ENCODE results near the gene KCNC3. TPM values are rescaled to one million over a fixed set of nuclear protein-coding genes. Genes with fewer than 3 reads are reported as not detected.

Gene KCNC3
- total RNA-seq, 6 donors from 2014 or later: 3.8 to 15.7 (median 12.2) TPM

DNA sequence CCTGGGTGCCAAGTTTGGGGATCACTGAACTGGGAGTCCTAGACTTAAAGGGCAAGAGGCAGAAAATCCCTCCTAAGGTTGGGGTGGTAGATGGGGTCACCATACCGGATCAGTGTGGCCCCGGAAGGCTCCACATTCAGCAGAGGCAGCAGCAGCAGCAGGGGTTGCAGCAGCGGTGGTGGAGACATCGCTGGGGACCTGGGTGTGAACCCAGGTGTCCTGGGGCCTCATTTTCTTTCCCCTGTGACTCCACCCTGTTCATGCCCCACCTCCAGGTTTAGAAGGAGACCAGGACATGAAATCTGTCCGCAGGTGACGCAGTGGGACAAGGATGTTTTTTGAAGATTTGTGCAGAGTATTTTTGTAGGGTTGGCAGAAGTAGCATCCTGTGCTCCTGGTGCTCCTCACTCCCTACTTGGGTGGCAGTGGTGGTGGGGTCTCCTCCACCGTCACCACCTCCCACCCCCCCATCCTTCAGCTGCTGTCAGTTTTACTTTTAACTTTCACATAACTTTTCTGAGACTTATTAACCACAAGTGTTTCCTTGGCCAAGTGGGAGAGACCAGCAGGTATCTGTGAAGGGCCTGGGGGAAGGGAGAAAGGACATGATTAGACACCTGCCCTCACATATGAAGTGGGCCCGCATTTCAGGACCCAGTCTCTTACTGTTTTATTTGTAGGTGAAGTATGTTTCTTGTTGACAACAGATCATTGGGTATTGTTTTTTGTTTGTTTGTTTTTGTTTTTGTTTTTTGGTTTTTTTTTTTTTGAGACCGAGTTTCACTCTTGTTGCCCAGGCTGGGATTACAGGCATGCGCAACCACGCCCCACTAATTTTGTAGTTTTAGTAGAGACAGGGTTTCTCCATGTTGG is 36.5 kb upstream of the KCNC3 start, which contains the start of gene NAPSA:
NAPSA (minus strand) TSS at position 206 of the 873 bp plus-strand sequence; CDS start at position 188, 18 bp downstream.
- Histone ChIP-seq H3K27me3 (no peaks in the 10 kb centered on the region), H3K36me3 (peaks cover 0 to 3% (median 0%) of the 10 kb centered on the region in 4 donors), H3K27ac (peak within 1 kb of the TSS; percentile 75 to 86 (median 80)), H3K4me1 (peaks cover 4 to 20% (median 6%) of the 10 kb centered on the region in 4 donors), H3K9me3 (no peaks in the 10 kb centered on the region), H3K4me3 (peak within 1 kb of the TSS in 3 of 4 donors; percentile 45 to 57 (median 49))
- ATAC-seq (ENCODE audit: low FRiP score in 2 of 2): peak in 1 of 2 donors; percentile 19
- WGBS, 2 donors: 62% methylated on average over 7 to 11 of the region's 11 CpGs
- TF ChIP-seq POLR2AphosphoS5 (IDR thresholded peaks at IDR 0.05): peak in 1 of 2 donors; percentile 52
- peak in 3 of 4 donors; percentile 47 to 87 (median 74) for TF ChIP-seq POLR2A (IDR thresholded peaks at IDR 0.05)
- TF ChIP-seq CTCF (IDR thresholded peaks at IDR 0.05): no peak
- peak; percentile 27 to 72 for DNase-seq

GRCh38 chr19:50362656-50363424 is 33.7 kb upstream of the KCNC3 start:
- Histone ChIP-seq H3K4me1 (peaks cover 1 to 32% (median 14%) of the 10 kb centered on the region in 4 donors), H3K27ac (peak overlapping the region; percentile 75 to 86 (median 84)), H3K27me3 (no peaks in the 10 kb centered on the region), H3K36me3 (peaks cover 0 to 10% (median 3%) of the 10 kb centered on the region in 4 donors), H3K4me3 (peak overlapping the region in 3 of 4 donors; percentile 45 to 57 (median 49)), H3K9me3 (no peaks in the 10 kb centered on the region)
- WGBS, 2 donors: 45 to 48% methylated on average over 11 of the region's 11 CpGs
- peak in 1 of 2 donors; percentile 72 for DNase-seq
- no peak for TF ChIP-seq CTCF (IDR thresholded peaks at IDR 0.05)
- peak; percentile 79 to 91 for TF ChIP-seq POLR2AphosphoS5 (IDR thresholded peaks at IDR 0.05)
- peak in 2 of 4 donors; percentile 16 to 55 for TF ChIP-seq POLR2A (IDR thresholded peaks at IDR 0.05)
- TF ChIP-seq EP300 (IDR thresholded peaks at IDR 0.05): peak; percentile 84 to 99 (median 94)
- peak; percentile 30 to 63 for ATAC-seq (ENCODE audit: low FRiP score in 2 of 2)

- TF ChIP-seq EP300 (IDR thresholded peaks at IDR 0.05) (no peak), POLR2AphosphoS5 (IDR thresholded peaks at IDR 0.05) (no peak), CTCF (IDR thresholded peaks at IDR 0.05) (no peak), POLR2A (IDR thresholded peaks at IDR 0.05) (no peak)
- peak overlapping the region; percentile 64 to 84 (median 79) for H3K27ac ChIP-seq
- H3K4me3 ChIP-seq: peak overlapping the region in 3 of 4 donors; percentile 45 to 57 (median 49)
- ATAC-seq (ENCODE audit: low FRiP score in 2 of 2) (no peak), DNase-seq (no peak)
- H3K36me3 ChIP-seq: peaks cover 0 to 10% (median 3%) of the 10 kb centered on the region in 4 donors
- peaks cover 5 to 31% (median 16%) of the 10 kb centered on the region in 4 donors for H3K4me1 ChIP-seq
- WGBS, 2 donors: 65 to 78% methylated on average over 7 of the region's 7 CpGs
- H3K27me3 ChIP-seq: no peaks in the 10 kb centered on the region
- H3K9me3 ChIP-seq: no peaks in the 10 kb centered on the region
These were observed 32.8 kb upstream of the KCNC3 start for GRCh38 chr19:50362030-50362412.

- TF ChIP-seq CTCF (IDR thresholded peaks at IDR 0.05): no peak
- TF ChIP-seq POLR2A (IDR thresholded peaks at IDR 0.05): peak in 1 of 4 donors; percentile 53
- WGBS, 2 donors: 77 to 80% methylated on average over 7 of the region's 7 CpGs
- H3K36me3 ChIP-seq: peaks cover 0 to 10% (median 3%) of the 10 kb centered on the region in 4 donors
- peaks cover 5 to 33% (median 14%) of the 10 kb centered on the region in 4 donors for H3K4me1 ChIP-seq
- peak overlapping the region in 3 of 4 donors; percentile 45 to 57 (median 49) for H3K4me3 ChIP-seq
- no peaks in the 10 kb centered on the region for H3K27me3 ChIP-seq
- DNase-seq (peak in 1 of 2 donors; percentile 79), ATAC-seq (ENCODE audit: low FRiP score in 2 of 2) (peak in 1 of 2 donors; percentile 27)
- H3K27ac ChIP-seq: peak overlapping the region; percentile 64 to 84 (median 79)
- H3K9me3 ChIP-seq: no peaks in the 10 kb centered on the region
These were observed 32.3 kb upstream of the KCNC3 start for GRCh38 chr19:50361290-50362029.
